Measurements from ENCODE around the gene HIPK3. TPM values are rescaled to one million over a fixed set of nuclear protein-coding genes. Genes with fewer than 3 reads are reported as not detected.

HIPK3 gene
- total RNA-seq, 4 donors from 2014 or later, result 89.1 to 118 (median 107) TPM

- WGBS, 2 donors, result 8% methylated on average over 29 to 47 of the region's 106 CpGs
- intact Hi-C loops (cut with DNase I; ENCODE audit: low total_unique reads), result no loop called here
- no peak for DNase-seq (ENCODE audit: low spot score in 2 of 2)
- H3K4me3 ChIP-seq (ENCODE audit: low read depth, poor library complexity, severe bottlenecking), result peak overlapping the region; percentile 10
- TF ChIP-seq CTCF (IDR thresholded peaks at IDR 0.05) (no peak), POLR2A (IDR thresholded peaks at IDR 0.05) (no peak)
These were observed 119.4 kb downstream of the HIPK3 start for GRCh38 chr11:33376331-33377310.

GRCh38 chr11:33377412-33378370 lies 120.5 kb downstream of the HIPK3 start:
- TF ChIP-seq POLR2A (IDR thresholded peaks at IDR 0.05), result no peak
- TF ChIP-seq CTCF (IDR thresholded peaks at IDR 0.05), result no peak
- no peak for DNase-seq (ENCODE audit: low spot score in 2 of 2)
- 51 to 59% methylated on average over 10 of the region's 10 CpGs for WGBS, 2 donors
- intact Hi-C loops (cut with DNase I; ENCODE audit: low total_unique reads), result no loop called here
- H3K4me3 ChIP-seq (ENCODE audit: low read depth, poor library complexity, severe bottlenecking), result no peak overlapping the region

- DNase-seq (ENCODE audit: low spot score in 2 of 2), result no peak
- WGBS, 2 donors, result 71 to 80% methylated on average over 3 of the region's 3 CpGs
- TF ChIP-seq CTCF (IDR thresholded peaks at IDR 0.05) (no peak), POLR2A (IDR thresholded peaks at IDR 0.05) (no peak)
- intact Hi-C loops (cut with DNase I; ENCODE audit: low total_unique reads), result no loop called here
- no peak overlapping the region for H3K4me3 ChIP-seq (ENCODE audit: low read depth, poor library complexity, severe bottlenecking)
These were observed 122.8 kb downstream of the HIPK3 start for GRCh38 chr11:33379947-33380346.

- no peak overlapping the region for H3K4me3 ChIP-seq (ENCODE audit: low read depth, poor library complexity, severe bottlenecking)
- intact Hi-C loops (cut with DNase I; ENCODE audit: low total_unique reads), result no loop called here
- TF ChIP-seq POLR2A (IDR thresholded peaks at IDR 0.05) (no peak), CTCF (IDR thresholded peaks at IDR 0.05) (no peak)
- no peak for DNase-seq (ENCODE audit: low spot score in 2 of 2)
- WGBS, 2 donors, result 66 to 76% methylated on average over 8 of the region's 8 CpGs
These were observed 126.1 kb downstream of the HIPK3 start for GRCh38 chr11:33383075-33383919.

GRCh38 chr11:33383920-33384209 lies 126.7 kb downstream of the HIPK3 start:
- 78 to 81% methylated on average over 1 of the region's 1 CpG for WGBS, 2 donors
- TF ChIP-seq CTCF (IDR thresholded peaks at IDR 0.05), result no peak
- no peak for TF ChIP-seq POLR2A (IDR thresholded peaks at IDR 0.05)
- DNase-seq (ENCODE audit: low spot score in 2 of 2), result no peak
- no peak overlapping the region for H3K4me3 ChIP-seq (ENCODE audit: low read depth, poor library complexity, severe bottlenecking)
- intact Hi-C loops (cut with DNase I; ENCODE audit: low total_unique reads), result no loop called here
